GM23338 (cell line): ENCODE results near the gene DACT2. TPM values are rescaled to one million over a fixed set of nuclear protein-coding genes. Genes with fewer than 3 reads are reported as not detected.

Experiments
- ATAC-seq: fragments of 200-7000 bp; cut with Tn5 transposase; 3 replicates; pipeline ENCODE4 v1.9.1; 2020
- DNase-seq: peaks from one replicate; pipeline ENCODE4 v3.0.0-alpha.2; 2015; ENCODE audit warnings: low spot score
- H2AFZ ChIP-seq: fragments of 200-600 bp; sonication (generic); 2 replicates; pipeline ENCODE4 v1.8.0; 2016; ENCODE audit warnings: antibody characterized with exemption, mild to moderate bottlenecking, moderate library complexity
- H3F3A ChIP-seq: fragments of 200-600 bp; sonication (generic); replicated peaks from 2 replicates; pipeline ENCODE4 v1.8.0; 2017; ENCODE audit warnings: antibody characterized with exemption, mixed run types, low read depth
- H3K27ac ChIP-seq: fragments of 200-600 bp; sonication (generic); 2 replicates; pipeline ENCODE4 v1.6.1; 2016; ENCODE audit warnings: low read depth
- H3K27me3 ChIP-seq: fragments of 200-600 bp; sonication (generic); 2 replicates; pipeline ENCODE4 v1.8.0; 2016; ENCODE audit warnings: mild to moderate bottlenecking, mixed run types, moderate library complexity; ENCODE audit not compliant: insufficient read depth
- H3K36me3 ChIP-seq: fragments of 200-600 bp; sonication (generic); 2 replicates; pipeline ENCODE4 v1.8.0; 2016; ENCODE audit warnings: mild to moderate bottlenecking; ENCODE audit not compliant: insufficient read depth
- H3K4me1 ChIP-seq: fragments of 200-600 bp; sonication (generic); 2 replicates; pipeline ENCODE4 v1.8.0; 2016; ENCODE audit warnings: mild to moderate bottlenecking, moderate library complexity; ENCODE audit not compliant: insufficient read depth
- H3K4me2 ChIP-seq: fragments of 200-600 bp; sonication (generic); 2 replicates; pipeline ENCODE4 v1.7.1; 2017; ENCODE audit warnings: mixed run types
- H3K4me3 ChIP-seq: fragments of 200-600 bp; sonication (generic); 2 replicates; pipeline ENCODE4 v1.6.1; 2016; ENCODE audit warnings: mixed run types
- H3K79me2 ChIP-seq: fragments of 200-600 bp; sonication (generic); replicated peaks from 2 replicates; pipeline ENCODE4 v1.8.0; 2017; ENCODE audit warnings: mild to moderate bottlenecking; ENCODE audit not compliant: insufficient read depth
- H3K9me2 ChIP-seq: fragments of 200-600 bp; sonication (generic); 2 replicates; pipeline ENCODE4 v1.8.0; 2017; ENCODE audit not compliant: insufficient read depth
- H4K20me1 ChIP-seq: fragments of 200-600 bp; sonication (generic); replicated peaks from 2 replicates; pipeline ENCODE4 v1.8.0; 2017; ENCODE audit warnings: mild to moderate bottlenecking; ENCODE audit not compliant: insufficient read depth
- H3K27ac Mint-ChIP-seq: 2 replicates; pipeline ENCODE4 v1.8.0; 2020; ENCODE audit warnings: inconsistent platforms, mild to moderate bottlenecking, moderate library complexity, mixed read lengths
- H3K27me3 Mint-ChIP-seq: 3 replicates; pipeline ENCODE4 v1.8.0; 2022; ENCODE audit warnings: low read depth, mild to moderate bottlenecking, moderate library complexity, mixed read lengths, inconsistent platforms; ENCODE audit not compliant: insufficient read depth, poor library complexity
- H3K36me3 Mint-ChIP-seq: 3 replicates; pipeline ENCODE4 v1.8.0; 2021; ENCODE audit warnings: low read depth, mild to moderate bottlenecking, inconsistent platforms, moderate library complexity, mixed read lengths
- H3K4me1 Mint-ChIP-seq: 3 replicates; pipeline ENCODE4 v1.8.0; 2020; ENCODE audit warnings: mild to moderate bottlenecking, inconsistent platforms, mixed read lengths
- H3K4me3 Mint-ChIP-seq: 3 replicates; pipeline ENCODE4 v1.8.0; 2021; ENCODE audit warnings: moderate library complexity, mild to moderate bottlenecking, inconsistent platforms, mixed read lengths
- H3K9me3 Mint-ChIP-seq: 3 replicates; pipeline ENCODE4 v1.8.0; 2020; ENCODE audit warnings: moderate library complexity, mild to moderate bottlenecking, inconsistent platforms, mixed read lengths
- EZH2 ChIP-seq: fragments of 200-600 bp; sonication (generic); IDR thresholded peaks from one replicate; pipeline ENCODE4 v1.8.0; 2017; ENCODE audit warnings: antibody characterized with exemption, mild to moderate bottlenecking, low read depth; ENCODE audit not compliant: unreplicated experiment
- POLR2AphosphoS5 ChIP-seq: IDR thresholded peaks from 2 replicates; pipeline ENCODE4 v1.6.1; 2016; ENCODE audit warnings: antibody characterized with exemption, low read depth
- ZNF114 ChIP-seq: fragments of 250-450 bp; sonication (Bioruptor Pico); IDR thresholded peaks from 2 replicates; pipeline ENCODE4 v1.5.0; 2020; ENCODE audit warnings: mild to moderate bottlenecking, moderate library complexity
- polyA plus RNA-seq: library from polyadenylated mRNA; unstranded; fragments of >200 nt; fragmentation: Nextera tagmentation; extraction: Ambion mirVana; gene quantifications from 2 replicates; pipeline ENCODE4 v1.2.1, GENCODE V29; 2016
- total RNA-seq: library from RNA; depleted of rRNA; stranded (reverse); fragments of >200 nt; shearing (Covaris generic); gene quantifications from 2 replicates; pipeline ENCODE4 v1.2.3, GENCODE V29; 2014
- TF ChIP-seq, protein P1 (sequence below): IDR thresholded peaks from one replicate; pipeline ENCODE4 v1.6.1; 2018; ENCODE audit warnings: antibody characterized with exemption; ENCODE audit not compliant: unreplicated experiment
- TF ChIP-seq, protein P2 (sequence below): fragments of 250-450 bp; sonication (Bioruptor Pico); IDR thresholded peaks from 2 replicates; pipeline ENCODE4 v1.5.0; 2020; ENCODE audit warnings: mild to moderate bottlenecking, moderate library complexity

The DACT2 gene
- total and polyA plus RNA-seq, 2 experiments from 2014 or later = 1.8 to 10.6 TPM

DNA sequence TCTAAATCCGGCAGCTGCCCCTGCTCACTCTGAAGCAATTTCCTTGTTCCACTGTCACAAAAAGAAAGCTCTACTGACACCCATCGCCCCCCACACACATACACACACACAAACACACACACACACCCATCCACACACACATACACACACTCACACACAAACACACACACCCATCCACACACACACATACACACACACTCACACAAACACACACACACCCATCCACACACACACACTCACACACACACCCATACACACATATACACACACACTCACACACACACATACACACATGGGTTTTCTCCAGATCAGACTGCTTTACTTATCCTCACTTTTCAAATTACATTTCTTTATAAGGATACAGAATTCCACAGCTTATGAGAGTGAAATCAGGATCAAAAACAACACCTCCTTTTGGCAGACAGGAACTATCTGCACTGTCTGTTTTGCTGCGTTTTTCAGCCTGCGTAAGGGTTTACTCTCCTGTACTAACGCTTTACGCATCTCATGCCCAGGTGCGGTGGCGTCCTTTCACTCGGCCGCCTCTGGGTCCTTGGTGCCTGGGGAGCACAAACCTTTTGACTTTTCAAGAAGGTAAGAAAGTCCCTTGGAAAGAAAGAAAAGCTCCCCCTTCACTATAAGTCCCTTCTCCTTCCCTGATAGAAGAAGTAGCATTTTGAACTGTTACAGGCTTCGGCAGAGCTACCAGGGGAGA, 8.0 kb downstream of the DACT2 start:
- H3K36me3 ChIP-seq = no peaks in the 10 kb centered on the region
- H3K79me2 ChIP-seq = no peaks in the 10 kb centered on the region; the same call in 1 of the 2 replicates
- Mint-ChIP-seq H3K27me3 (peaks cover 15% of the 10 kb centered on the region), H3K4me3 (no peak overlapping the region), H3K9me3 (no peaks in the 10 kb centered on the region), H3K4me1 (peaks cover 30% of the 10 kb centered on the region), H3K27ac (peak overlapping the region; percentile 13; the same call in 1 of the 2 replicates), H3K36me3 (no peaks in the 10 kb centered on the region; the same call in 2 of the 3 replicates)
- no peak overlapping the region for H3K4me2 ChIP-seq
- H3K4me3 ChIP-seq = no peak overlapping the region
- TF ChIP-seq ZNF114 (CRISPR knock-in tag) (no peak), POLR2AphosphoS5 (no peak), EZH2 (no peak)
- TF ChIP-seq, protein P1, sequence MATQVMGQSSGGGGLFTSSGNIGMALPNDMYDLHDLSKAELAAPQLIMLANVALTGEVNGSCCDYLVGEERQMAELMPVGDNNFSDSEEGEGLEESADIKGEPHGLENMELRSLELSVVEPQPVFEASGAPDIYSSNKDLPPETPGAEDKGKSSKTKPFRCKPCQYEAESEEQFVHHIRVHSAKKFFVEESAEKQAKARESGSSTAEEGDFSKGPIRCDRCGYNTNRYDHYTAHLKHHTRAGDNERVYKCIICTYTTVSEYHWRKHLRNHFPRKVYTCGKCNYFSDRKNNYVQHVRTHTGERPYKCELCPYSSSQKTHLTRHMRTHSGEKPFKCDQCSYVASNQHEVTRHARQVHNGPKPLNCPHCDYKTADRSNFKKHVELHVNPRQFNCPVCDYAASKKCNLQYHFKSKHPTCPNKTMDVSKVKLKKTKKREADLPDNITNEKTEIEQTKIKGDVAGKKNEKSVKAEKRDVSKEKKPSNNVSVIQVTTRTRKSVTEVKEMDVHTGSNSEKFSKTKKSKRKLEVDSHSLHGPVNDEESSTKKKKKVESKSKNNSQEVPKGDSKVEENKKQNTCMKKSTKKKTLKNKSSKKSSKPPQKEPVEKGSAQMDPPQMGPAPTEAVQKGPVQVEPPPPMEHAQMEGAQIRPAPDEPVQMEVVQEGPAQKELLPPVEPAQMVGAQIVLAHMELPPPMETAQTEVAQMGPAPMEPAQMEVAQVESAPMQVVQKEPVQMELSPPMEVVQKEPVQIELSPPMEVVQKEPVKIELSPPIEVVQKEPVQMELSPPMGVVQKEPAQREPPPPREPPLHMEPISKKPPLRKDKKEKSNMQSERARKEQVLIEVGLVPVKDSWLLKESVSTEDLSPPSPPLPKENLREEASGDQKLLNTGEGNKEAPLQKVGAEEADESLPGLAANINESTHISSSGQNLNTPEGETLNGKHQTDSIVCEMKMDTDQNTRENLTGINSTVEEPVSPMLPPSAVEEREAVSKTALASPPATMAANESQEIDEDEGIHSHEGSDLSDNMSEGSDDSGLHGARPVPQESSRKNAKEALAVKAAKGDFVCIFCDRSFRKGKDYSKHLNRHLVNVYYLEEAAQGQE = no peak
- TF ChIP-seq, protein P2, sequence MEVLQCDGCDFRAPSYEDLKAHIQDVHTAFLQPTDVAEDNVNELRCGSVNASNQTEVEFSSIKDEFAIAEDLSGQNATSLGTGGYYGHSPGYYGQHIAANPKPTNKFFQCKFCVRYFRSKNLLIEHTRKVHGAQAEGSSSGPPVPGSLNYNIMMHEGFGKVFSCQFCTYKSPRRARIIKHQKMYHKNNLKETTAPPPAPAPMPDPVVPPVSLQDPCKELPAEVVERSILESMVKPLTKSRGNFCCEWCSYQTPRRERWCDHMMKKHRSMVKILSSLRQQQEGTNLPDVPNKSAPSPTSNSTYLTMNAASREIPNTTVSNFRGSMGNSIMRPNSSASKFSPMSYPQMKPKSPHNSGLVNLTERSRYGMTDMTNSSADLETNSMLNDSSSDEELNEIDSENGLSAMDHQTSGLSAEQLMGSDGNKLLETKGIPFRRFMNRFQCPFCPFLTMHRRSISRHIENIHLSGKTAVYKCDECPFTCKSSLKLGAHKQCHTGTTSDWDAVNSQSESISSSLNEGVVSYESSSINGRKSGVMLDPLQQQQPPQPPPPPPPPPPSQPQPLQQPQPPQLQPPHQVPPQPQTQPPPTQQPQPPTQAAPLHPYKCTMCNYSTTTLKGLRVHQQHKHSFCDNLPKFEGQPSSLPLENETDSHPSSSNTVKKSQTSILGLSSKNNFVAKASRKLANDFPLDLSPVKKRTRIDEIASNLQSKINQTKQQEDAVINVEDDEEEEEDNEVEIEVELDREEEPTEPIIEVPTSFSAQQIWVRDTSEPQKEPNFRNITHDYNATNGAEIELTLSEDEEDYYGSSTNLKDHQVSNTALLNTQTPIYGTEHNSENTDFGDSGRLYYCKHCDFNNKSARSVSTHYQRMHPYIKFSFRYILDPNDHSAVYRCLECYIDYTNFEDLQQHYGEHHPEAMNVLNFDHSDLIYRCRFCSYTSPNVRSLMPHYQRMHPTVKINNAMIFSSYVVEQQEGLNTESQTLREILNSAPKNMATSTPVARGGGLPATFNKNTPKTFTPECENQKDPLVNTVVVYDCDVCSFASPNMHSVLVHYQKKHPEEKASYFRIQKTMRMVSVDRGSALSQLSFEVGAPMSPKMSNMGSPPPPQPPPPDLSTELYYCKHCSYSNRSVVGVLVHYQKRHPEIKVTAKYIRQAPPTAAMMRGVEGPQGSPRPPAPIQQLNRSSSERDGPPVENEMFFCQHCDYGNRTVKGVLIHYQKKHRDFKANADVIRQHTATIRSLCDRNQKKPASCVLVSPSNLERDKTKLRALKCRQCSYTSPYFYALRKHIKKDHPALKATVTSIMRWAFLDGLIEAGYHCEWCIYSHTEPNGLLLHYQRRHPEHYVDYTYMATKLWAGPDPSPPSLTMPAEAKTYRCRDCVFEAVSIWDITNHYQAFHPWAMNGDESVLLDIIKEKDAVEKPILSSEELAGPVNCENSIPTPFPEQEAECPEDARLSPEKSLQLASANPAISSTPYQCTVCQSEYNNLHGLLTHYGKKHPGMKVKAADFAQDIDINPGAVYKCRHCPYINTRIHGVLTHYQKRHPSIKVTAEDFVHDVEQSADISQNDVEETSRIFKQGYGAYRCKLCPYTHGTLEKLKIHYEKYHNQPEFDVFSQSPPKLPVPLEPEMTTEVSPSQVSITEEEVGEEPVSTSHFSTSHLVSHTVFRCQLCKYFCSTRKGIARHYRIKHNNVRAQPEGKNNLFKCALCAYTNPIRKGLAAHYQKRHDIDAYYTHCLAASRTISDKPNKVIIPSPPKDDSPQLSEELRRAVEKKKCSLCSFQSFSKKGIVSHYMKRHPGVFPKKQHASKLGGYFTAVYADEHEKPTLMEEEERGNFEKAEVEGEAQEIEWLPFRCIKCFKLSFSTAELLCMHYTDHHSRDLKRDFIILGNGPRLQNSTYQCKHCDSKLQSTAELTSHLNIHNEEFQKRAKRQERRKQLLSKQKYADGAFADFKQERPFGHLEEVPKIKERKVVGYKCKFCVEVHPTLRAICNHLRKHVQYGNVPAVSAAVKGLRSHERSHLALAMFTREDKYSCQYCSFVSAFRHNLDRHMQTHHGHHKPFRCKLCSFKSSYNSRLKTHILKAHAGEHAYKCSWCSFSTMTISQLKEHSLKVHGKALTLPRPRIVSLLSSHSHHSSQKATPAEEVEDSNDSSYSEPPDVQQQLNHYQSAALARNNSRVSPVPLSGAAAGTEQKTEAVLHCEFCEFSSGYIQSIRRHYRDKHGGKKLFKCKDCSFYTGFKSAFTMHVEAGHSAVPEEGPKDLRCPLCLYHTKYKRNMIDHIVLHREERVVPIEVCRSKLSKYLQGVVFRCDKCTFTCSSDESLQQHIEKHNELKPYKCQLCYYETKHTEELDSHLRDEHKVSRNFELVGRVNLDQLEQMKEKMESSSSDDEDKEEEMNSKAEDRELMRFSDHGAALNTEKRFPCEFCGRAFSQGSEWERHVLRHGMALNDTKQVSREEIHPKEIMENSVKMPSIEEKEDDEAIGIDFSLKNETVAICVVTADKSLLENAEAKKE (CRISPR knock-in tag) = no peak
- no peaks in the 10 kb centered on the region for H3K9me2 ChIP-seq
- DNase-seq (no peak), ATAC-seq (no peak)
- H3K4me1 ChIP-seq = peaks cover 14% of the 10 kb centered on the region
- peak overlapping the region; percentile 74; the same call in 1 of the 2 replicates for H3K27ac ChIP-seq
- H3F3A ChIP-seq = no peaks in the 10 kb centered on the region
- H3K27me3 ChIP-seq = no peaks in the 10 kb centered on the region
- H4K20me1 ChIP-seq = no peaks in the 10 kb centered on the region
- no peak overlapping the region for H2AFZ ChIP-seq
